ENCODE data around the gene TBCD. TPM values are rescaled to one million over a fixed set of nuclear protein-coding genes. Genes with fewer than 3 reads are reported as not detected.

Gene TBCD
- total RNA-seq, 1 experiment from 2014 or later, result 17.4 TPM

GRCh38 chr17:82993005-82993404, 241.1 kb downstream of the TBCD start:
- no peak for DNase-seq (ENCODE audit: low read depth)

Other genes starting within 250 kb of the TBCD start
- 35.0 and 47.8 TPM in 2 replicates for gene FOXK2, start 232.3 kb upstream of the TBCD start, total RNA-seq (2014; rRNA removed; shearing (Covaris generic))
- gene WDR45B, start 103.6 kb upstream of the TBCD start, total RNA-seq (2014; rRNA removed; shearing (Covaris generic)), result 89.2 and 102 TPM in 2 replicates
- 5.8 and 6.1 TPM in 2 replicates for gene RAB40B, start 53.4 kb upstream of the TBCD start, total RNA-seq (2014; rRNA removed; shearing (Covaris generic))
- 22.6 and 32.0 TPM in 2 replicates for gene FN3KRP, start 35.4 kb upstream of the TBCD start, total RNA-seq (2014; rRNA removed; shearing (Covaris generic))
- not detected in 2 replicates for gene FN3K, start 16.4 kb upstream of the TBCD start, total RNA-seq (2014; rRNA removed; shearing (Covaris generic))
- not detected in 2 replicates for gene ZNF750, start 88.0 kb downstream of the TBCD start, total RNA-seq (2014; rRNA removed; shearing (Covaris generic))